Posterior cingulate gyrus (tissue), 11 donors: ENCODE results near the gene SLC19A1.

Experiments
- DNase-seq, 10 donors: peaks; one replicate each; pipeline versions ENCODE4 v3.0.0 to v3.0.0-alpha.2; 2020 to 2021; ENCODE audit warnings: mixed read lengths in 3 of 10
- intact Hi-C: fragments of 100-400 bp; cut with DNase I; formaldehyde crosslinking; loops from one replicate; pipeline ENCODE4 v1.15.1; 2023

The SLC19A1 gene

GRCh38 chr21:45560106-45561021, 18.1 kb upstream of the SLC19A1 start:
- intact Hi-C loops = no loop called here

GRCh38 chr21:45559216-45560105, 17.2 kb upstream of the SLC19A1 start:
- DNase-seq = peak in 5 of 10 donors; percentile 1 to 83 (median 67)
- intact Hi-C loops = no loop called here

More at GRCh38 chr21:45560106-45561021, 18.1 kb upstream of the SLC19A1 start:
- DNase-seq = peak in 5 of 10 donors; percentile 2 to 76 (median 35)

- intact Hi-C loops = no loop called here
- DNase-seq = peak in 6 of 10 donors; percentile 4 to 80 (median 44)
Measured at GRCh38 chr21:45558044-45558721, 15.9 kb upstream of the SLC19A1 start.

- DNase-seq = peak in 5 of 10 donors; percentile 14 to 58 (median 38)
- intact Hi-C loops = loop anchor here (2.0 kb wide), 1 partner anchor 263 kb away; no protein-coding TSS in a partner anchor
Measured at GRCh38 chr21:45557616-45558043, 15.4 kb upstream of the SLC19A1 start.

GRCh38 chr21:45556645-45557615, 14.7 kb upstream of the SLC19A1 start:
- intact Hi-C loops = loop anchor here (2.0 kb wide), 1 partner anchor 264 kb away; no protein-coding TSS in a partner anchor
- DNase-seq = peak in 5 of 10 donors; percentile 22 to 90 (median 76)

- no peak for DNase-seq
- intact Hi-C loops = loop anchor here (2.0 kb wide), 1 partner anchor 265 kb away; no protein-coding TSS in a partner anchor
Measured at GRCh38 chr21:45556302-45556644, 14.0 kb upstream of the SLC19A1 start.

GRCh38 chr21:45555557-45556301, 13.5 kb upstream of the SLC19A1 start:
- peak in 9 of 10 donors; percentile 66 to 95 (median 78) for DNase-seq

GRCh38 chr21:45555251-45555556, 13.0 kb upstream of the SLC19A1 start:
- no peak for DNase-seq
- intact Hi-C loops = loop anchor here (1.0 to 2.0 kb wide), 2 partner anchors 41 to 368 kb away; no protein-coding TSS in a partner anchor

More at GRCh38 chr21:45555557-45556301, 13.5 kb upstream of the SLC19A1 start:
- intact Hi-C loops = loop anchor here (1.0 to 2.0 kb wide), 3 partner anchors 41 to 367 kb away; no protein-coding TSS in a partner anchor

- intact Hi-C loops = loop anchor here (1.0 to 2.0 kb wide), 2 partner anchors 42 to 368 kb away; no protein-coding TSS in a partner anchor
Measured at GRCh38 chr21:45554477-45555175, 12.4 kb upstream of the SLC19A1 start.

GRCh38 chr21:45552696-45553391, 10.6 kb upstream of the SLC19A1 start:
- intact Hi-C loops = no loop called here
- DNase-seq = peak in 5 of 10 donors; percentile 9 to 79 (median 65)

More at GRCh38 chr21:45554477-45555175, 12.4 kb upstream of the SLC19A1 start:
- peak; percentile 66 to 97 (median 88) for DNase-seq

- intact Hi-C loops = no loop called here
- peak in 5 of 10 donors; percentile 13 to 79 (median 65) for DNase-seq
Measured at GRCh38 chr21:45551783-45552695, 9.8 kb upstream of the SLC19A1 start.

- intact Hi-C loops = no loop called here
- peak in 3 of 10 donors; percentile 18 to 40 (median 36) for DNase-seq
Measured at GRCh38 chr21:45551316-45551715, 9.1 kb upstream of the SLC19A1 start.

GRCh38 chr21:45550522-45551210, 8.4 kb upstream of the SLC19A1 start:
- peak in 3 of 10 donors; percentile 15 to 79 (median 73) for DNase-seq
- intact Hi-C loops = no loop called here

GRCh38 chr21:45549626-45550463, 7.6 kb upstream of the SLC19A1 start:
- intact Hi-C loops = no loop called here

More at GRCh38 chr21:45549626-45550463, 7.6 kb upstream of the SLC19A1 start:
- DNase-seq = peak in 4 of 10 donors; percentile 11 to 78 (median 68)
